NCI-H748 (cell line): ENCODE data around the gene HNRNPA1.
"Not testable (repeated sequence)": the region's sequence is repeated elsewhere in the genome, so short reads cannot be mapped to it uniquely, and the experiment has no call there.

Source experiments
- DNase-seq: peaks from one replicate; lab custom pipeline; 2025; ENCODE audit not compliant: unreplicated experiment; lab: John Stamatoyannopoulos, UW

The HNRNPA1 gene

GRCh38 chr12:54280468-54281260 is at the start of gene HNRNPA1:
Gene HNRNPA1 (plus strand): TSS chr12:54280726. CDS start chr12:54280808, 82 bp downstream.
- peak; percentile 99 for DNase-seq

- DNase-seq, result not testable (repeated sequence)
Observed at GRCh38 chr12:54231269-54231668, 49.3 kb upstream of the HNRNPA1 start.

- DNase-seq, result no peak
Observed at GRCh38 chr12:54232790-54233189, 47.7 kb upstream of the HNRNPA1 start.

- no peak for DNase-seq
Observed at GRCh38 chr12:54238531-54238930, 42.0 kb upstream of the HNRNPA1 start.

- no peak for DNase-seq
Observed at GRCh38 chr12:54239620-54240019, 40.9 kb upstream of the HNRNPA1 start.

GRCh38 chr12:54240129-54240528 is 40.4 kb upstream of the HNRNPA1 start:
- DNase-seq, result no peak

- no peak for DNase-seq
Observed at GRCh38 chr12:54240971-54241588, 39.4 kb upstream of the HNRNPA1 start.

GRCh38 chr12:54246011-54246641 is 34.4 kb upstream of the HNRNPA1 start:
- DNase-seq, result no peak

GRCh38 chr12:54249489-54249888 is 31.0 kb upstream of the HNRNPA1 start:
- no peak for DNase-seq

- DNase-seq, result peak; percentile 57
Observed at GRCh38 chr12:54251667-54252284, 28.8 kb upstream of the HNRNPA1 start.

GRCh38 chr12:54253240-54253639 is 27.3 kb upstream of the HNRNPA1 start:
- no peak for DNase-seq

- no peak for DNase-seq
Observed at GRCh38 chr12:54257332-54257731, 23.2 kb upstream of the HNRNPA1 start.

- no peak for DNase-seq
Observed at GRCh38 chr12:54258201-54258681, 22.3 kb upstream of the HNRNPA1 start.

- DNase-seq, result peak; percentile 98
Observed at GRCh38 chr12:54259194-54260011, 21.1 kb upstream of the HNRNPA1 start.

GRCh38 chr12:54261815-54262402 is 18.6 kb upstream of the HNRNPA1 start:
- DNase-seq, result no peak

- DNase-seq, result no peak
Observed at GRCh38 chr12:54262403-54262925, 18.1 kb upstream of the HNRNPA1 start.

GRCh38 chr12:54265364-54265812 is 15.1 kb upstream of the HNRNPA1 start:
- no peak for DNase-seq

- no peak for DNase-seq
Observed at GRCh38 chr12:54266852-54267251, 13.7 kb upstream of the HNRNPA1 start.

- no peak for DNase-seq
Observed at GRCh38 chr12:54270345-54270744, 10.2 kb upstream of the HNRNPA1 start.

- no peak for DNase-seq
Observed at GRCh38 chr12:54272214-54272613, 8.3 kb upstream of the HNRNPA1 start.
